GM12874 (cell line): ENCODE results near the gene FURIN.
A peak's percentile ranks its signal among the peaks of the same experiment; 100 is the strongest.

Experiments used
- CTCF ChIP-seq: IDR thresholded peaks from 2 replicates; pipeline ENCODE4 v1.5.1; 2011; ENCODE audit warnings: low read depth, mild to moderate bottlenecking, control low read depth, low read length, moderate library complexity; ENCODE audit not compliant: insufficient read depth

FURIN gene

GRCh38 chr15:90883526-90883975, 15.2 kb downstream of the FURIN start:
- no peak for TF ChIP-seq CTCF

DNA sequence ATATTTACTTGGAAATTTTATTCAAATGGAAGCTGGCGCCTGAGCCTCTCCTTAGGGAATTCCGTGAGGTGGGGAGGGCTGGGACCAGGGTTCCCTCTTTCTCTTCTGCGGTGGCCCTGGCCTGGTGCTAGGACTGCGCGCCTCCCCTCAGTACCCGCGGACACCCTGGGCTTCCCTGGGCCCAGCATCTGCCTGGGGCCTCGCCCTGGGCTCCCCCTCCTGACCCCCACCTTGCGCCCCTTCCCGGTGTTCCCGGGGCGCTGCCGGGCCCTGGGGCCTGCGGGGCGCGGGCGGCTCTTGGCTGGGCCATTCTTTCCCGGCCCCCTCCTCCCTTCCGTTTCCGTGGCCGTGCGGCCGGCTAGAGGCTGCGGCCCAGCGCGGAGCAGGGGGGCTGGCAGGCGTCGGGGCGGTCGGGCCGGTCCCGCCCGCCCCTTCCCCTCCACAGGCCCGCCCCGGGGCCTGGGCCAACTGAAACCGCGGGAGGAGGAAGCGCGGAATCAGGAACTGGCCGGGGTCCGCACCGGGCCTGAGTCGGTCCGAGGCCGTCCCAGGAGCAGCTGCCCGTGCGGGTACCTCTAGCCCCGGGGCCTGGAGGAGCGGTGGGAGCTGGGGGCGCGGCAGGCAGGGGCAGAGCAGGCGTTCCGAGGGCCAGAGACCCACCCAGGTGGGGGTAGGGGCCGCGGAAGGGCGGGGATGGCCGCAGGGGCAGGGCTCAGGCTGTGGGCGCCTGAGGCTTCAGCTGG, 15.8 kb downstream of the FURIN start, which contains the start of gene FES:
Gene FES (plus strand): TSS at position 529 of the 743 bp plus-strand sequence. CDS start 542 bp downstream, outside the sequence.
- no peak for TF ChIP-seq CTCF

DNA sequence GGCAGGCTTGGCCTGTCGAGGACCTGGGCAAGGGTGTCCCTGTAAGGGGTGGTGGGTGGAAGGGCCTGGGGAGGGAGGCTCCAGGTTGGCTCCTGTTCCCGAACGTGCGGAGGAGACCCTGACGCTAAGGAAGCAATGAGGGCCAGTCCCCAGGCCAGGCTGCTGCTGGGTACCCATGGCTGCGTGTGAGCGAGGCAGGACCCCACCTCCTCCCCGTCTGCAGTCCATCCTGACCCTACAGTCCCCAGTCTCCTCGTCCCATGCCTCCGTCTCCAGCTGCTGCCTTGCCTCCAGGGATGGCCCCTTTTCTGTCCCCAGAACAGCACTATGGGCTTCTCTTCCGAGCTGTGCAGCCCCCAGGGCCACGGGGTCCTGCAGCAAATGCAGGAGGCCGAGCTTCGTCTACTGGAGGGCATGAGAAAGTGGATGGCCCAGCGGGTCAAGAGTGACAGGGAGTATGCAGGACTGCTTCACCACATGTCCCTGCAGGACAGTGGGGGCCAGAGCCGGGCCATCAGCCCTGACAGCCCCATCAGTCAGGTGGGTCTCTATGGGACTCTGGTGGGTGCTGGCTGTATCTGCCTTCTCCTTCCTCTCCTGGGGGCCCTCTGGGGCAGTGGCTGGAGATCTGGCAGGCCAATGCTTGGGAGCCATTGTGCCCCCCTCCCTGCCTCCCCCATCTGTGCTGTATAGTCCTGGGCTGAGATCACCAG, 16.5 kb downstream of the FURIN start:
- no peak for TF ChIP-seq CTCF

- peak; percentile 97 for TF ChIP-seq CTCF
Measured at GRCh38 chr15:90885432-90886290, 17.3 kb downstream of the FURIN start.

DNA sequence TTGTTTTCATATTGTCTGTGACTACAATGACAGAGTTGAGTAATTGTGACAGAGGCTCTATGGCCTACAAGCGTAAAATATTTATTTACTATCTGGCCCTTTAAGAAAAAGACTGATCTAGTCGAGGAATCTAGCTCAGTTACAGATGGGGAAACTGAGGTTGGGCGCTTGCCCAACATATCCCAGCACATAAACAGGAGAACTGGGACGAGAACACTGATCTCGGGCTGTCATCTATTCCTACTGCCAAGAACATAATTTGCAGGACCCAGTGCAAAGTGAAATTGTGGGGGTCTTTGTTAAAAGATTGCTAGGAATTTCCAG, 17.9 kb downstream of the FURIN start:
- no peak for TF ChIP-seq CTCF

DNA sequence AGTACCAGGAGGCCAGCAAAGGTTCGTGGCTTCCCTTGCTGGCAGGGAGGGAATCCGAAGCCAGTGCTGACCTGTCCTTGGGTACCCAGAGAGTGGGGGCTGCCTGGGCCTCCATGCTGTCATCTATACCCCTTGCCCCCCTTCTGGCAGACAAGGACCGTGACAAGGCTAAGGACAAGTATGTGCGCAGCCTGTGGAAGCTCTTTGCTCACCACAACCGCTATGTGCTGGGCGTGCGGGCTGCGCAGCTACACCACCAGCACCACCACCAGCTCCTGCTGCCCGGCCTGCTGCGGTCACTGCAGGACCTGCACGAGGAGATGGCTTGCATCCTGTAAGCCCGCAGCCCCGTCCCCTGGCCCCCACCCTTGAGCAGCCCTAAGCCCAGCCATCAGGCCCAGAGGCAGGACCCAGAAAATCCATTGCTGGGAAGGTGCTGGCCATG, 18.7 kb downstream of the FURIN start:
- no peak for TF ChIP-seq CTCF

GRCh38 chr15:90889313-90889730, 20.9 kb downstream of the FURIN start:
- TF ChIP-seq CTCF = no peak
